ENCODE data around the gene PDE4C.
A peak's percentile ranks its signal among the peaks of the same experiment; 100 is the strongest.

Gene PDE4C

GRCh38 chr19:18196511-18196845, 29.8 kb downstream of the PDE4C start:
- DNase-seq = no peak

- DNase-seq = no peak
These were observed 31.5 kb downstream of the PDE4C start for GRCh38 chr19:18194554-18195238.

- no peak for DNase-seq
These were observed 32.1 kb downstream of the PDE4C start for GRCh38 chr19:18194181-18194530.

GRCh38 chr19:18193388-18194180, 32.7 kb downstream of the PDE4C start:
- DNase-seq = no peak

- DNase-seq = peak; percentile 100
These were observed 33.4 kb downstream of the PDE4C start, which contains the start of gene MPV17L2 for GRCh38 chr19:18192673-18193387. Gene MPV17L2 (plus strand): TSS chr19:18193218. CDS start chr19:18193282, 64 bp downstream.

GRCh38 chr19:18191640-18192062, 34.6 kb downstream of the PDE4C start:
- DNase-seq = no peak

GRCh38 chr19:18190278-18190677, 36.0 kb downstream of the PDE4C start:
- no peak for DNase-seq

GRCh38 chr19:18185538-18185937, 40.7 kb downstream of the PDE4C start:
- DNase-seq = no peak

GRCh38 chr19:18183529-18183928, 42.7 kb downstream of the PDE4C start:
- DNase-seq = no peak

- DNase-seq = no peak
These were observed 46.3 kb downstream of the PDE4C start for GRCh38 chr19:18179957-18180356.

GRCh38 chr19:18176367-18177310, 49.6 kb downstream of the PDE4C start:
- DNase-seq = peak; percentile 40

GRCh38 chr19:18174983-18175382, 51.3 kb downstream of the PDE4C start:
- no peak for DNase-seq
